ENCODE results near the gene CABCOCO1.
"Not testable (repeated sequence)": the region's sequence is repeated elsewhere in the genome, so short reads cannot be mapped to it uniquely, and the experiment has no call there.

The CABCOCO1 gene

GRCh38 chr10:61708846-61709245 lies 46.1 kb downstream of the CABCOCO1 start:
- no peak for DNase-seq (ENCODE audit: low read depth in 1 of 2, low spot score in 1 of 2)

GRCh38 chr10:61712105-61712504 lies 49.4 kb downstream of the CABCOCO1 start:
- DNase-seq (ENCODE audit: low read depth in 1 of 2, low spot score in 1 of 2) = not testable (repeated sequence)

- DNase-seq (ENCODE audit: low read depth in 1 of 2, low spot score in 1 of 2) = not testable (repeated sequence)
Measured at GRCh38 chr10:61719475-61719874, 56.7 kb downstream of the CABCOCO1 start.

- no peak for DNase-seq (ENCODE audit: low read depth in 1 of 2, low spot score in 1 of 2)
Measured at GRCh38 chr10:61719906-61720305, 57.2 kb downstream of the CABCOCO1 start.

- DNase-seq (ENCODE audit: low read depth in 1 of 2, low spot score in 1 of 2) = no peak
Measured at GRCh38 chr10:61721431-61721830, 58.7 kb downstream of the CABCOCO1 start.

- DNase-seq (ENCODE audit: low read depth in 1 of 2, low spot score in 1 of 2) = not testable (repeated sequence)
Measured at GRCh38 chr10:61725221-61725620, 62.5 kb downstream of the CABCOCO1 start.

GRCh38 chr10:61729596-61729995 lies 66.9 kb downstream of the CABCOCO1 start:
- no peak for DNase-seq (ENCODE audit: low read depth in 1 of 2, low spot score in 1 of 2)

GRCh38 chr10:61730671-61731070 lies 67.9 kb downstream of the CABCOCO1 start:
- DNase-seq (ENCODE audit: low read depth in 1 of 2, low spot score in 1 of 2) = no peak

- no peak for DNase-seq (ENCODE audit: low read depth in 1 of 2, low spot score in 1 of 2)
Measured at GRCh38 chr10:61731638-61732037, 68.9 kb downstream of the CABCOCO1 start.

GRCh38 chr10:61732629-61733278 lies 70.0 kb downstream of the CABCOCO1 start:
- no peak for DNase-seq (ENCODE audit: low read depth in 1 of 2, low spot score in 1 of 2)

- DNase-seq (ENCODE audit: low read depth in 1 of 2, low spot score in 1 of 2) = no peak
Measured at GRCh38 chr10:61733358-61733940, 70.7 kb downstream of the CABCOCO1 start.

- DNase-seq (ENCODE audit: low read depth in 1 of 2, low spot score in 1 of 2) = no peak
Measured at GRCh38 chr10:61735882-61736281, 73.2 kb downstream of the CABCOCO1 start.

- not testable (repeated sequence) for DNase-seq (ENCODE audit: low read depth in 1 of 2, low spot score in 1 of 2)
Measured at GRCh38 chr10:61737455-61737854, 74.7 kb downstream of the CABCOCO1 start.

- DNase-seq (ENCODE audit: low read depth in 1 of 2, low spot score in 1 of 2) = no peak
Measured at GRCh38 chr10:61742812-61743211, 80.1 kb downstream of the CABCOCO1 start.

GRCh38 chr10:61744469-61744868 lies 81.7 kb downstream of the CABCOCO1 start:
- DNase-seq (ENCODE audit: low read depth in 1 of 2, low spot score in 1 of 2) = no peak

GRCh38 chr10:61746377-61746776 lies 83.6 kb downstream of the CABCOCO1 start:
- no peak for DNase-seq (ENCODE audit: low read depth in 1 of 2, low spot score in 1 of 2)

GRCh38 chr10:61747307-61747706 lies 84.6 kb downstream of the CABCOCO1 start:
- DNase-seq (ENCODE audit: low read depth in 1 of 2, low spot score in 1 of 2) = no peak

GRCh38 chr10:61749291-61749690 lies 86.6 kb downstream of the CABCOCO1 start:
- DNase-seq (ENCODE audit: low read depth in 1 of 2, low spot score in 1 of 2) = no peak

GRCh38 chr10:61750943-61751471 lies 88.3 kb downstream of the CABCOCO1 start:
- DNase-seq (ENCODE audit: low read depth in 1 of 2, low spot score in 1 of 2) = peak; percentile 37 to 38

- DNase-seq (ENCODE audit: low read depth in 1 of 2, low spot score in 1 of 2) = no peak
Measured at GRCh38 chr10:61751599-61751998, 88.9 kb downstream of the CABCOCO1 start.

GRCh38 chr10:61752111-61753011 lies 89.6 kb downstream of the CABCOCO1 start:
- no peak for DNase-seq (ENCODE audit: low read depth in 1 of 2, low spot score in 1 of 2)

- DNase-seq (ENCODE audit: low read depth in 1 of 2, low spot score in 1 of 2) = no peak
Measured at GRCh38 chr10:61753453-61753852, 90.7 kb downstream of the CABCOCO1 start.
